ENCODE data around the gene PACS1.

The PACS1 gene

GRCh38 chr11:66219846-66220565, 149.9 kb downstream of the PACS1 start:
- in situ Hi-C loops (cut with MboI; ENCODE audit: low sequenced_read_pairs) = no loop called here

GRCh38 chr11:66220566-66220935, 150.5 kb downstream of the PACS1 start:
- in situ Hi-C loops (cut with MboI; ENCODE audit: low sequenced_read_pairs) = no loop called here

- in situ Hi-C loops (cut with MboI; ENCODE audit: low sequenced_read_pairs) = no loop called here
Measured at GRCh38 chr11:66221012-66221411, 150.9 kb downstream of the PACS1 start.

GRCh38 chr11:66221726-66222236, 151.7 kb downstream of the PACS1 start:
- in situ Hi-C loops (cut with MboI; ENCODE audit: low sequenced_read_pairs) = no loop called here

- in situ Hi-C loops (cut with MboI; ENCODE audit: low sequenced_read_pairs) = no loop called here
Measured at GRCh38 chr11:66222358-66223149, 152.5 kb downstream of the PACS1 start.

- in situ Hi-C loops (cut with MboI; ENCODE audit: low sequenced_read_pairs) = no loop called here
Measured at GRCh38 chr11:66224226-66224855, 154.3 kb downstream of the PACS1 start.

GRCh38 chr11:66225066-66225465, 155.0 kb downstream of the PACS1 start:
- in situ Hi-C loops (cut with MboI; ENCODE audit: low sequenced_read_pairs) = no loop called here

GRCh38 chr11:66226101-66226500, 156.0 kb downstream of the PACS1 start:
- in situ Hi-C loops (cut with MboI; ENCODE audit: low sequenced_read_pairs) = no loop called here

- in situ Hi-C loops (cut with MboI; ENCODE audit: low sequenced_read_pairs) = no loop called here
Measured at GRCh38 chr11:66227700-66228099, 157.6 kb downstream of the PACS1 start.

- in situ Hi-C loops (cut with MboI; ENCODE audit: low sequenced_read_pairs) = no loop called here
Measured at GRCh38 chr11:66228521-66228920, 158.4 kb downstream of the PACS1 start.

- in situ Hi-C loops (cut with MboI; ENCODE audit: low sequenced_read_pairs) = no loop called here
Measured at GRCh38 chr11:66230156-66230555, 160.1 kb downstream of the PACS1 start.

- in situ Hi-C loops (cut with MboI; ENCODE audit: low sequenced_read_pairs) = no loop called here
Measured at GRCh38 chr11:66230978-66231377, 160.9 kb downstream of the PACS1 start.

- in situ Hi-C loops (cut with MboI; ENCODE audit: low sequenced_read_pairs) = no loop called here
Measured at GRCh38 chr11:66231561-66231960, 161.5 kb downstream of the PACS1 start.

GRCh38 chr11:66232769-66233168, 162.7 kb downstream of the PACS1 start:
- in situ Hi-C loops (cut with MboI; ENCODE audit: low sequenced_read_pairs) = no loop called here

- in situ Hi-C loops (cut with MboI; ENCODE audit: low sequenced_read_pairs) = no loop called here
Measured at GRCh38 chr11:66233301-66233700, 163.2 kb downstream of the PACS1 start.

GRCh38 chr11:66235141-66235540, 165.1 kb downstream of the PACS1 start:
- in situ Hi-C loops (cut with MboI; ENCODE audit: low sequenced_read_pairs) = no loop called here

- in situ Hi-C loops (cut with MboI; ENCODE audit: low sequenced_read_pairs) = no loop called here
Measured at GRCh38 chr11:66237867-66238266, 167.8 kb downstream of the PACS1 start.

- in situ Hi-C loops (cut with MboI; ENCODE audit: low sequenced_read_pairs) = no loop called here
Measured at GRCh38 chr11:66238786-66239413, 168.8 kb downstream of the PACS1 start.

- in situ Hi-C loops (cut with MboI; ENCODE audit: low sequenced_read_pairs) = no loop called here
Measured at GRCh38 chr11:66239511-66239910, 169.4 kb downstream of the PACS1 start.

GRCh38 chr11:66239998-66240780, 170.1 kb downstream of the PACS1 start:
- in situ Hi-C loops (cut with MboI; ENCODE audit: low sequenced_read_pairs) = no loop called here

- in situ Hi-C loops (cut with MboI; ENCODE audit: low sequenced_read_pairs) = no loop called here
Measured at GRCh38 chr11:66240781-66241136, 170.7 kb downstream of the PACS1 start.
